Measurements from ENCODE around the gene BCCIP. TPM values are rescaled to one million over a fixed set of nuclear protein-coding genes. Genes with fewer than 3 reads are reported as not detected.

BCCIP gene
- total RNA-seq, 1 experiment from 2014 or later, result 159 TPM

DNA sequence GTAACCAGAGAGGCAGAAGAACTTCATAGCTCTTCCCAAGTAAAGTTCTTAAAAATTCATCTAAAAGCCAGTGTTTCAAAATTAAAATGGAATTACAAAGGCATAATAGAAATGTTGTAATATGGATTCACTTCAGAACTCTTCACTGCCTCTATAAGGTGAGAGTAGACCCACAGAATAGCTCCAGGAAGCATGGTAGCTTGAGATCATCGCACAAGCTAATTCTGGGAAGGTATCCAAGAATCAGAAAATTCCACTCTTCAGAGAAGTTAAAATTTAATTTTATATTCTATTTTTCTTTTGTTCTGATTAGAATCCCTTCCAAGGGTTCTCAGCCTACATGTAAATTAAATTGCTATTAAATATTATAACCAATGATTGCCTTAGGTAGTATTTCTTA, 59.2 kb downstream of the BCCIP start:
- no TSS peak for BruUV-seq (replicated peaks)
- Histone ChIP-seq H3K4me1 (ENCODE audit: control insufficient read depth in 1 of 2, insufficient read depth in 2 of 2, low read length in 2 of 2) (peaks cover 37 to 53% of the 10 kb centered on the region in 2 experiments), H3K9ac (ENCODE audit: low read length) (no peak overlapping the region), H3K9me2 (ENCODE audit: insufficient read depth) (0 out of 2 replicates have a peak, but pooled peaks cover 5% of the 10 kb centered on the region), H2AFZ (ENCODE audit: low read depth, low read length, poor library complexity, severe bottlenecking) (no peak overlapping the region), H3K4me2 (ENCODE audit: low read length) (no peak overlapping the region), H3K79me2 (ENCODE audit: insufficient read depth, low read length) (peaks cover 6% of the 10 kb centered on the region; the same call in 1 of the 2 replicates), H3K27ac (ENCODE audit: low read depth, low read length) (no peak overlapping the region), H3K36me3 (ENCODE audit: control insufficient read depth in 1 of 2, insufficient read depth in 2 of 2, low read length in 2 of 2) (peaks cover 4 to 8% of the 10 kb centered on the region in 2 experiments; a peak in 1 of 4 replicates), H4K20me1 (ENCODE audit: insufficient read depth) (no peaks in the 10 kb centered on the region), H3K4me3 (replicated peaks in 1 of 2; ENCODE audit: low read depth in 1 of 2, low read length in 2 of 2) (no peak overlapping the region), H3K27me3 (ENCODE audit: insufficient read depth, low read length) (no peaks in the 10 kb centered on the region), H3K9me3 (ENCODE audit: control insufficient read depth in 1 of 2, insufficient read depth in 1 of 2, low read depth in 1 of 2, low read length in 2 of 2) (no peaks in the 10 kb centered on the region)
- DNase-seq (ENCODE audit: low read depth, low spot score) (no peak), ATAC-seq (no peak)
- ChIA-PET CTCF (interaction anchor here (0.6 to 1.8 kb wide), 3 partner anchors 14 to 278 kb away, joined by 3 to 8 read pairs (median 4); no protein-coding TSS in a partner anchor), RAD21 (ENCODE audit: low non-redundant PET in 1 of 2, low total read pairs in 2 of 2, uncharacterized antibody in 2 of 2, unreplicated experiment in 2 of 2) (no interaction called here), POLR2A (interaction anchor here (1.1 to 1.3 kb wide), 2 partner anchors 10 to 27 kb away, joined by 3 read pairs; no protein-coding TSS in a partner anchor)
- intact Hi-C loops (cut with micrococcal nuclease), result no loop called here
- TF ChIP-seq ZNF274 (IDR thresholded peaks at IDR 0.05; ENCODE audit: low read depth, low read length), result no peak
- TF ChIP-seq, protein P1, sequence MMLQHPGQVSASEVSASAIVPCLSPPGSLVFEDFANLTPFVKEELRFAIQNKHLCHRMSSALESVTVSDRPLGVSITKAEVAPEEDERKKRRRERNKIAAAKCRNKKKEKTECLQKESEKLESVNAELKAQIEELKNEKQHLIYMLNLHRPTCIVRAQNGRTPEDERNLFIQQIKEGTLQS (IDR thresholded peaks at IDR 0.05), result no peak
- no peak for TF ChIP-seq ZFX (IDR thresholded peaks at IDR 0.05)
- no peak for TF ChIP-seq ELF1 (IDR thresholded peaks at IDR 0.05; ENCODE audit: borderline replicate concordance, low read depth)
- TF ChIP-seq ZBTB33 (IDR thresholded peaks at IDR 0.05; ENCODE audit: extremely low read depth, insufficient replicate concordance, low read length), result no peak
- no peak for TF ChIP-seq FOSL1 (IDR thresholded peaks at IDR 0.05; ENCODE audit: low read depth)
- TF ChIP-seq EZH2phosphoT487 (IDR thresholded peaks at IDR 0.05; ENCODE audit: borderline replicate concordance), result no peak
- no peak for TF ChIP-seq SRF (IDR thresholded peaks at IDR 0.05; ENCODE audit: low read depth)
- TF ChIP-seq REST (IDR thresholded peaks at IDR 0.05; ENCODE audit: low read depth), result no peak
- no peak for TF ChIP-seq CEBPB (IDR thresholded peaks at IDR 0.05; ENCODE audit: low read depth)
- TF ChIP-seq POLR2A (IDR thresholded peaks at IDR 0.05; ENCODE audit: borderline replicate concordance, extremely low read depth, insufficient read depth, insufficient read length), result no peak
- no peak for TF ChIP-seq SP1 (IDR thresholded peaks at IDR 0.05; ENCODE audit: low read depth)
- TF ChIP-seq, protein P2, sequence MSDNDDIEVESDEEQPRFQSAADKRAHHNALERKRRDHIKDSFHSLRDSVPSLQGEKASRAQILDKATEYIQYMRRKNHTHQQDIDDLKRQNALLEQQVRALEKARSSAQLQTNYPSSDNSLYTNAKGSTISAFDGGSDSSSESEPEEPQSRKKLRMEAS (IDR thresholded peaks at IDR 0.05), result no peak
- TF ChIP-seq RAD21 (IDR thresholded peaks at IDR 0.05; ENCODE audit: low read depth), result no peak
- TF ChIP-seq TCF7L2 (IDR thresholded peaks at IDR 0.05; ENCODE audit: borderline replicate concordance, extremely low read depth, insufficient read depth, insufficient read length), result no peak
- TF ChIP-seq EZH2 (IDR thresholded peaks at IDR 0.05), result no peak
- TF ChIP-seq JUND (IDR thresholded peaks at IDR 0.05), result no peak
- TF ChIP-seq, protein P3, sequence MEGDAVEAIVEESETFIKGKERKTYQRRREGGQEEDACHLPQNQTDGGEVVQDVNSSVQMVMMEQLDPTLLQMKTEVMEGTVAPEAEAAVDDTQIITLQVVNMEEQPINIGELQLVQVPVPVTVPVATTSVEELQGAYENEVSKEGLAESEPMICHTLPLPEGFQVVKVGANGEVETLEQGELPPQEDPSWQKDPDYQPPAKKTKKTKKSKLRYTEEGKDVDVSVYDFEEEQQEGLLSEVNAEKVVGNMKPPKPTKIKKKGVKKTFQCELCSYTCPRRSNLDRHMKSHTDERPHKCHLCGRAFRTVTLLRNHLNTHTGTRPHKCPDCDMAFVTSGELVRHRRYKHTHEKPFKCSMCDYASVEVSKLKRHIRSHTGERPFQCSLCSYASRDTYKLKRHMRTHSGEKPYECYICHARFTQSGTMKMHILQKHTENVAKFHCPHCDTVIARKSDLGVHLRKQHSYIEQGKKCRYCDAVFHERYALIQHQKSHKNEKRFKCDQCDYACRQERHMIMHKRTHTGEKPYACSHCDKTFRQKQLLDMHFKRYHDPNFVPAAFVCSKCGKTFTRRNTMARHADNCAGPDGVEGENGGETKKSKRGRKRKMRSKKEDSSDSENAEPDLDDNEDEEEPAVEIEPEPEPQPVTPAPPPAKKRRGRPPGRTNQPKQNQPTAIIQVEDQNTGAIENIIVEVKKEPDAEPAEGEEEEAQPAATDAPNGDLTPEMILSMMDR (IDR thresholded peaks at IDR 0.05 in 2 of 3, conservative IDR thresholded peaks at IDR 0.05 in 1 of 3; ENCODE audit: borderline replicate concordance in 1 of 3, insufficient read depth in 1 of 3, low read depth in 2 of 3, low read length in 2 of 3), result no peak

All from HCT116 (cell line).